Mucosa of rectum (tissue), 2 donors: ENCODE measurements around the gene HYDIN.
"Not testable (repeated sequence)": the region's sequence is repeated elsewhere in the genome, so short reads cannot be mapped to it uniquely, and the experiment has no call there.

Experiments used
- H3K27ac ChIP-seq, 2 donors: one replicate each; pipeline ENCODE4 v1.7.0; 2013; ENCODE audit warnings: inconsistent platforms in 2 of 2, low read depth in 2 of 2, low read length in 2 of 2
- H3K27me3 ChIP-seq, 2 donors: one replicate each; pipeline ENCODE4 v1.7.0; 2013; ENCODE audit warnings: low read length in 2 of 2; ENCODE audit not compliant: control insufficient read depth in 2 of 2, insufficient read depth in 2 of 2
- H3K36me3 ChIP-seq, 2 donors: one replicate each; pipeline ENCODE4 v1.7.0; 2013; ENCODE audit warnings: low read length in 2 of 2; ENCODE audit not compliant: control insufficient read depth in 2 of 2, insufficient read depth in 2 of 2
- H3K4me1 ChIP-seq, 2 donors: one replicate each; pipeline ENCODE4 v1.7.0; 2013; ENCODE audit warnings: low read length in 2 of 2, mild to moderate bottlenecking in 1 of 2; ENCODE audit not compliant: control insufficient read depth in 2 of 2, insufficient read depth in 2 of 2
- H3K4me3 ChIP-seq, 2 donors: one replicate each; pipeline ENCODE4 v1.7.0; 2013; ENCODE audit warnings: low read length in 2 of 2
- H3K9ac ChIP-seq, 2 donors: one replicate each; pipeline ENCODE4 v1.7.0; 2013; ENCODE audit warnings: low read length in 2 of 2, low read depth in 1 of 2, mild to moderate bottlenecking in 1 of 2
- H3K9me3 ChIP-seq, 2 donors: one replicate each; pipeline ENCODE4 v1.7.0; 2013; ENCODE audit warnings: low read length in 2 of 2; ENCODE audit not compliant: control insufficient read depth in 2 of 2
- donor health status: healthy.
- donor health status: Normal muscosa, but diverticular disease.

The HYDIN gene

GRCh38 chr16:70953824-70954223 lies 276.7 kb downstream of the HYDIN start:
- not testable (repeated sequence) for H3K4me1 ChIP-seq, H3K9ac ChIP-seq, H3K36me3 ChIP-seq, H3K9me3 ChIP-seq, H3K27me3 ChIP-seq, H3K4me3 ChIP-seq, H3K27ac ChIP-seq

GRCh38 chr16:70943551-70943950 lies 287.0 kb downstream of the HYDIN start:
- not testable (repeated sequence) for H3K9me3 ChIP-seq, H3K4me1 ChIP-seq, H3K4me3 ChIP-seq, H3K9ac ChIP-seq, H3K27ac ChIP-seq, H3K27me3 ChIP-seq, H3K36me3 ChIP-seq

DNA sequence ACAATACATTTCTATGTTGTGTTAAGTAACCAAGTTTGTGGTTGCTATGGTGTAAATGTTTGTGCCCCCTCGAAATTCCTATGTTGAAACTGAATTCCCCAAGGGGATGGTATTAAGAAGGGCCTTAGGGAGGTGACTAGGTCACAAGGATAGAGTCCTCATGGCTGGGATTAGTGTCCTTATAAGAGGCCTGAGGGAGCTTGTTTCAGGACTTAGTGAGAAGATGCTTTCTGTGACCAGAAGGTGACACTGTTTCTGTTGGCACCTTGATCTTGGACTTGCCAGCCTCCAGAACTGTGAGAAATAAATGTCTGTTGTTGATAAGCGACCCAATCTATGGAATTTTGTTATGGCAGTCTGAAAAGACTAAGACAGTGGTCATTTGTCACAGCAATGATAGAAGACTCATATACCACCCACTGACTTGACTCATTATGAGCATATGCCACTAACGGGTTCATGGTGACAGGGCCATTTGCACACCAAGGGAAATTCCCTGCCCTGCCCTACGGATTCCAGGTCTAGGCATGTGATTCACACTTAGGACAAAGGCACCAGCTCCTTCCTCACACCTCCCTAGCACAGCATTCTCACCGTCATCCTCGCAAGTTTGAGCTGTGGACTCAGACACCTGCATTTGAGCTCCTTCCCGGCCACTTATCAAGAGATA lies 290.7 kb downstream of the HYDIN start:
- H3K27ac ChIP-seq, H3K4me3 ChIP-seq, H3K36me3 ChIP-seq, H3K4me1 ChIP-seq, H3K9ac ChIP-seq, H3K9me3 ChIP-seq, H3K27me3 ChIP-seq: not testable (repeated sequence)

GRCh38 chr16:70936781-70937525 lies 293.6 kb downstream of the HYDIN start:
- not testable (repeated sequence) for H3K27me3 ChIP-seq, H3K36me3 ChIP-seq, H3K4me1 ChIP-seq, H3K9me3 ChIP-seq, H3K9ac ChIP-seq, H3K4me3 ChIP-seq, H3K27ac ChIP-seq

DNA sequence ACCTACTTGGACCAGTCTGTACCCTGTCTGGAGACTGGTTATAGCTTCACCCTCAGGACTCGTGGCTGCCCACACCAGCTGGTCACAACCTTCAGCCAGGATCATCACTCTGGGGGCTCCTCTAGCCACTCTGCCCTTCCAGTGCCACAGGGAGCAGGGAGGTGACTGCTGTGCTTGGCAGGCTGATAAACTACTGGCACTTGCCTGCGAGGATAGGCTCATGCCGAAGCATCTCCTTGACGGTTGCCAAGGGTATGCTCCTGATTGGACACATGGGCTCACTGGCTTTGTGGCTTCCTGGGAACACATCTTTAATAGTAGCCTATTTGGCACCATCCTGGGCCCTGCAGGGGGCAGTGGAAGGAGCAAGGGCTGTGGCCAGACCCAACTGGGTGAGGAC lies 295.2 kb downstream of the HYDIN start:
- not testable (repeated sequence) for H3K4me1 ChIP-seq, H3K27ac ChIP-seq, H3K36me3 ChIP-seq, H3K4me3 ChIP-seq, H3K9me3 ChIP-seq, H3K9ac ChIP-seq, H3K27me3 ChIP-seq

GRCh38 chr16:70933746-70934145 lies 296.8 kb downstream of the HYDIN start:
- not testable (repeated sequence) for H3K4me1 ChIP-seq, H3K27ac ChIP-seq, H3K9ac ChIP-seq, H3K9me3 ChIP-seq, H3K36me3 ChIP-seq, H3K27me3 ChIP-seq, H3K4me3 ChIP-seq

DNA sequence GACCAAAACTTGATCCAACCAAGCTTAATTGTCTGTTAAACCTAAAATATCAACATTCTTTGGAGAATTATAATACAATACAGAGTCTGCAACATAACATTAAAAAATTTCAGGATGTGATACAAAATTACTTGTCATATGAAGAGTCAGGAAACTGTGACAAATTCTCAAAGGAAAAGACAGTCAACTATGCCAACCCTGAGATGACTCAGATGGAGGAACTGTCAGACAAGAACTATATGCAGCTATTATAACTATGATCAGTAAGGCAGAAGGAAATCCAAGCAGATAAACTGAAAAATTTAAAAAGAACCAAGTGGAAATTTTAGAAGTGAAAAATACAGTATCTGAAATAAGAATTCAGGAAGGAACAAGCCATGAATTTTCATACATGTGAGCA lies 299.8 kb downstream of the HYDIN start:
- not testable (repeated sequence) for H3K4me1 ChIP-seq, H3K9me3 ChIP-seq, H3K27me3 ChIP-seq, H3K36me3 ChIP-seq, H3K9ac ChIP-seq, H3K27ac ChIP-seq, H3K4me3 ChIP-seq

GRCh38 chr16:70922164-70922563 lies 308.4 kb downstream of the HYDIN start:
- H3K27me3 ChIP-seq, H3K4me3 ChIP-seq, H3K27ac ChIP-seq, H3K4me1 ChIP-seq, H3K9ac ChIP-seq, H3K36me3 ChIP-seq, H3K9me3 ChIP-seq: not testable (repeated sequence)

DNA sequence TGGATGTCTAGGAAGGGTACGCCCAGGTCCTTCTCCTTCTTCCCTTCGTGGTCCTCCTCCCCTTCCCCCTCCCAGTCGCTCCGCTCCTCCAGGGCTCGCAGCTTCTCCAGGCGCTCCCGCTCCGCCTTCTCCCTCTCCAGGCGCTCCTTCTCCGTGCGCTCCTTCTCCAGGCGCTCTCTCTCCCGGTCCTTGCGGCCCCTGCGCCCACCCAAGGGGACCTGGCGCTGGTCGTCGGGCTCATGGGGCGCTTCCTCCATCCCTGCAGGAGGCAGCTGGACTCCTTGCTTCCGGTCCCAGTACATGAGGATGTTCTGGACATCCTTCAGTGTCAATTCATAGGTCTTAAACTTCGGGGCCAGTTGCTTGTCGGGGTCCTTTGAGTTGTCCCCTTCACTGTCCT lies 309.9 kb downstream of the HYDIN start:
- not testable (repeated sequence) for H3K9ac ChIP-seq, H3K36me3 ChIP-seq, H3K9me3 ChIP-seq, H3K4me1 ChIP-seq, H3K27me3 ChIP-seq, H3K4me3 ChIP-seq, H3K27ac ChIP-seq

GRCh38 chr16:70888208-70888607 lies 342.3 kb downstream of the HYDIN start:
- H3K4me3 ChIP-seq, H3K27me3 ChIP-seq, H3K9ac ChIP-seq, H3K4me1 ChIP-seq, H3K36me3 ChIP-seq, H3K9me3 ChIP-seq, H3K27ac ChIP-seq: not testable (repeated sequence)
